Naive thymus-derived CD8-positive, alpha-beta T cell (primary cell): Measurements from ENCODE around the gene GNG7. TPM values are rescaled to one million over a fixed set of nuclear protein-coding genes. Genes with fewer than 3 reads are reported as not detected.
"Not testable (repeated sequence)": the region's sequence is repeated elsewhere in the genome, so short reads cannot be mapped to it uniquely, and the experiment has no call there.

Source experiments
- ATAC-seq, 2 donors: fragments of 150-1000 bp; cut with Tn5 transposase in 1 of 2; sonication (Bioruptor Pico), chemical (Tn5 transposase) in 1 of 2; 1 replicate in 1 of 2; 2 replicates in 1 of 2; pipeline ENCODE4 v1.10.0; 2021; ENCODE audit warnings: mild to moderate bottlenecking in 2 of 2, moderate library complexity in 2 of 2
- POLR2A ChIA-PET: fragments of 350-600 bp; sonication (Branson Sonifier 250); formaldehyde crosslinking; loops from one replicate; lab custom pipeline; 2021; ENCODE audit warnings: antibody characterized with exemption; lab: Charles Lee
- DNase-seq, 10 donors: peaks; one replicate each; pipeline versions ENCODE4 v3.0.0 to v3.0.0-alpha.2; 2020 to 2022
- H3K27ac Mint-ChIP-seq, 10 donors: one replicate each; pipeline ENCODE4 v1.8.0; 2020 to 2022; ENCODE audit warnings: mild to moderate bottlenecking in 10 of 10, mixed read lengths in 10 of 10, moderate library complexity in 4 of 10, inconsistent platforms in 1 of 10
- H3K27me3 Mint-ChIP-seq, 5 donors: one replicate each; pipeline ENCODE4 v1.8.0; 2021 to 2022; ENCODE audit warnings: mixed read lengths in 5 of 5
- H3K36me3 Mint-ChIP-seq, 3 donors: one replicate each; pipeline ENCODE4 v1.8.0; 2020 to 2022; ENCODE audit warnings: mixed read lengths in 3 of 3, mild to moderate bottlenecking in 2 of 3, inconsistent platforms in 1 of 3
- H3K4me1 Mint-ChIP-seq, 4 donors: one replicate each; pipeline ENCODE4 v1.8.0; 2021 to 2022; ENCODE audit warnings: mixed read lengths in 4 of 4
- H3K4me3 Mint-ChIP-seq, 10 donors: one replicate each; pipeline ENCODE4 v1.8.0; 2020 to 2022; ENCODE audit warnings: mild to moderate bottlenecking in 10 of 10, mixed read lengths in 10 of 10, moderate library complexity in 6 of 10, inconsistent platforms in 1 of 10
- H3K9me3 Mint-ChIP-seq, 9 donors: one replicate each; pipeline ENCODE4 v1.8.0; 2020 to 2022; ENCODE audit warnings: mixed read lengths in 9 of 9, mild to moderate bottlenecking in 3 of 9, inconsistent platforms in 1 of 9, moderate library complexity in 1 of 9
- polyA plus RNA-seq, 3 donors: library from polyadenylated mRNA; unstranded; fragments of 300-500 nt; fragmentation: Illumina TruSeq; gene quantifications; one replicate each; pipeline ENCODE4 v1.2.3, GENCODE V29; 2021
- total RNA-seq, 8 experiments: library from RNA in 2 of 8; stranded (reverse) in 2 of 8; gene quantifications; one replicate each; pipeline ENCODE4 v1.2.3 and lab custom pipeline; 2021 to 2026

GNG7 gene
- total and polyA plus RNA-seq, 5 experiments from 2014 or later: 1.8 to 8.5 (median 4.2) TPM

DNA sequence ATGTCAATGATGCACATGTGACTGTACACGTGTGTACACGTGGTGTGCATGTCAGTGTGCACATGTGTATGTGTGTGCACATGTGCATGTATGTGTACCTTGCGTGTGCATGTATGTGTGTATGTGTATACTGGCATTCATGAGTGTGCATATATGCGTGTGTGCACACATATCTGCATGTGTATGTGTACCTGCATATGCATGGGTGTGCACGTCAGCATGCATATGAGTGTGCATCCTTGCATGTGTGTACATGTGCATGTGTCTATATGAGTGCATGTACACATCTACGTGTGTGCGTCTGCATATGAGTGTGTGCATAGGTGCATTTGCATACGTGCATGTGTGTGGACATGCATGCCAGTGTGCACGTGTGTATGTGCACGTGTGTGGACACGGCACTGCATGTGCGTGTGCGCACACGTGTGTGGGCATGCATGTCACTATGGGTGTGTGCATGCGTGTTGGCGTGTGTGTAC lies 178.1 kb downstream of the GNG7 start:
- peaks cover 0 to 1% (median 0%) of the 10 kb centered on the region in 4 donors for H3K4me1 Mint-ChIP-seq
- ATAC-seq: no peak
- POLR2A ChIA-PET: no interaction called here
- no peaks in the 10 kb centered on the region for H3K27me3 Mint-ChIP-seq
- no peak overlapping the region for H3K27ac Mint-ChIP-seq
- no peak for DNase-seq
- H3K36me3 Mint-ChIP-seq: no peaks in the 10 kb centered on the region
- no peaks in the 10 kb centered on the region for H3K9me3 Mint-ChIP-seq
- H3K4me3 Mint-ChIP-seq: no peak overlapping the region

DNA sequence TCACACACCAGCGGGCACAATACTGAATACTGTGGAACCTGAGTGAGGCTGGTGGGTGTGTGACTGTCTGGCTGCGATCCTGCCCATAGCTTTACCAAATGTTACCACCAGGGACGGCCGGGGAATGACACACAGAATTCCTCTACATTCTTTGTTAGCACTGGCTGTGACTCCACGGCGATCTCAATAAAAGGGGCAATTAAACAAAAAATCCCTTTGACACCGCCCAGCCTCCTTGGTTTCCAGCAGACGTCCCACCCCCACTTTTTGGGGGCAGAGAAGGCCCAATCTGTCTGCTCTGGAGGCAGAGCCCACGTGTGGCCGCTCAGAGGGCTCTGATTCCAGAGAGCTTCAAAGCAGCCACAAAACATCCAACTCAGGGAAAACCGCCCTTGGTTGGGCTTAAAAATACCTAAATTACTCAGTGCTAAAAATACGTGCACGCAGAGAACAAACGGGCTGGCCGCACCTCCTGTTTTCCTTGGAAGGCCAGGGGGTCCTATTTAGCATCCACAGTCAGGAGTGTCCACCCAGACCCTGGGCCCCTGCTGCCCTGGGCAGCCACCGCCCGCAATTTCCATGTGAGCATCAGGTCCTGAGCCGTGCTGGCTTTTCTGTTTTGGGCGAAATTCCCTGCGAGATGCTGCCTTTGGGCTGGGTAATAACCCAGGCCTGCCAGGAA lies 178.7 kb downstream of the GNG7 start:
- no peaks in the 10 kb centered on the region for H3K9me3 Mint-ChIP-seq
- POLR2A ChIA-PET: interaction anchor here (1.3 kb wide), 1 partner anchor 48 kb away, joined by 6 read pairs; the partner anchor contains the start of gene GADD45B
- no peaks in the 10 kb centered on the region for H3K27me3 Mint-ChIP-seq
- H3K36me3 Mint-ChIP-seq: no peaks in the 10 kb centered on the region
- H3K4me3 Mint-ChIP-seq: no peak overlapping the region
- ATAC-seq (no peak), DNase-seq (no peak)
- peaks cover 0 to 1% (median 0%) of the 10 kb centered on the region in 4 donors for H3K4me1 Mint-ChIP-seq
- peak overlapping the region in 1 of 10 donors; percentile 7 for H3K27ac Mint-ChIP-seq

DNA sequence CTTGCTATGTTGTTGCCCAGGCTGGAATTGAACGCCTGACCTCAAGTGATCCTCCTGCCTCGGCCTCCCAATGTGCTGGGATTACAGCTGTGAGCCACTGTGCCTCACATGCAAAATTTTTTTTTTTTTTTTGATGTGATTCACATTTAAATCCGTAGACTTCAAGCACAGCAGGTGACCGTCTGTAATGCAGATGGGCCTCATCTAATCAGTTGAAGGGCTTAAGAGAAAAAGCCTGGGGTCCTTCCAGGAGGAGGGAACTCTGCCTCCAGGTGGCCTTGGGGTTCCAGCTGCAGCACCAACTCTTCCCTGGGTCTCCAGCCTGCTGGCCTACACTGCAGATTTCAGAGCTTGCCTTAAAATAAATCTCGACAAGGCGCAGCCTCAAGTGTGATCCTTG lies 183.0 kb downstream of the GNG7 start:
- H3K4me3 Mint-ChIP-seq: no peak overlapping the region
- H3K36me3 Mint-ChIP-seq: peaks cover 0 to 1% (median 0%) of the 10 kb centered on the region in 3 donors
- ATAC-seq: no peak
- H3K4me1 Mint-ChIP-seq: peaks cover 0 to 11% (median 6%) of the 10 kb centered on the region in 4 donors
- POLR2A ChIA-PET: interaction anchor here (0.7 to 5.2 kb wide), 2 partner anchors 42 to 236 kb away, joined by 4 to 36 read pairs; partner anchors contain the start of gene GADD45B
- H3K27me3 Mint-ChIP-seq: peaks cover 0 to 1% (median 0%) of the 10 kb centered on the region in 5 donors
- no peaks in the 10 kb centered on the region for H3K9me3 Mint-ChIP-seq
- H3K27ac Mint-ChIP-seq: no peak overlapping the region
- DNase-seq: no peak

DNA sequence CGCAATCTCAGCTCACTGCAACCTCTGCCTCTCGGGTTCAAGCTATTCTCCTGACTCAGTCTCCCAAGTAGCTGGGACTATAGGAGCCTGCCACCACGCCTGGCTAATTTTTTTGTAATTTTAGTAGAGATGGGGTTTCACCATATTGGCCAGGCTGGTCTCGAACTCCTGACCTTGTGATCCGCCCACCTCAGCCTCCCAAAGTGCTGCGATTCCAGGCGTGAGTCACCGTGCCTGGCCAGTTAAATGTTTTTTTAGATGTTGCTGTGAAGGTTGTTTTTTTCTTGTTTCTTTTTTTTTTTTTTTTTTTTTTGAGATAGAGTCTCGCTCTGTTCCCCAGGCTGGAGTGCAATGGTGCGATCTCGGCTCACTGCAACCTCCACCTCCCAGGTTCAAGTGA lies 183.6 kb downstream of the GNG7 start:
- H3K9me3 Mint-ChIP-seq, DNase-seq, ATAC-seq, H3K36me3 Mint-ChIP-seq, H3K4me1 Mint-ChIP-seq, H3K27me3 Mint-ChIP-seq: not testable (repeated sequence)
- POLR2A ChIA-PET: interaction anchor here (1.2 to 5.2 kb wide), 4 partner anchors 10 to 43 kb away, joined by 3 to 36 read pairs (median 7); partner anchors contain the start of gene GADD45B
- Mint-ChIP-seq H3K4me3 (peak overlapping the region in 2 of 10 donors; percentile 43 to 63), H3K27ac (peak overlapping the region in 1 of 10 donors; percentile 16)

DNA sequence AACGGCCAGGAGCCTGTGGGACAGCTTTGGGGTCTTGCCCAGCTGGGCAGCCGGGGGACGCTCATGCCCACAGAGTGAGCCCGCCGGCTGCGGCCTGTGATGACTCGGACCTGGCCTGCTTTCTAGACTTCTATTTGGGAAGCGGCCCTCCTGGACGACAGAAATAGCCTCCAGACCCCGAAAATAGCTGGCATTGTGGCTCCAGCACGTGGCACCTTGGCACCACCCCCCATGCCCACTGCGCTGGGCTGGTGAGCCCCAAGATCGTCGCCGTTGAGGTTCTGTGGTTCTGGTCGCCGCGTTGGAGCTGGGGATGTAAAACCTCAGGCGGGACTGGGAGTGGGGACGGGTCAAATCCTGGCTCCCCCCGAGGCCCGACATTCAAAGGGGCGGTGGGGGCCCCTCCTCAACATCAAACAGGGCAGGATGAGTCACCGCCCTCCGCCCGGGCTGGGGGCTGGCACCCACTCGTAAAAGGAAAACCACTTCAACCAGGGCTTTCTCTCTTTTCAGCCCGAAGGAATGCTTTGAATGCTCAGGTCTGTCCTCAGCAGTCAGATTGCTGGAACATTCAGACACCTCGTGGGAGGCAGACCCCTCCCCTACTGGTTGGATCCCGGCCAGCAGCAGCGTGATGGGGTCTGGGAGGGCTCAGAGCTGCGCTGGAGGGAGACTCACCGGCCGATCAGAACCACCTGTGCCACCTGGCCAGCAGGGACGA lies 184.5 kb downstream of the GNG7 start:
- Mint-ChIP-seq H3K4me3 (peak overlapping the region in 7 of 10 donors; percentile 29 to 66 (median 50)), H3K36me3 (peaks cover 0 to 5% (median 0%) of the 10 kb centered on the region in 3 donors), H3K27me3 (peaks cover 0 to 1% (median 0%) of the 10 kb centered on the region in 5 donors), H3K9me3 (no peaks in the 10 kb centered on the region), H3K27ac (peak overlapping the region in 5 of 10 donors; percentile 34 to 73 (median 44)), H3K4me1 (peaks cover 0 to 9% (median 6%) of the 10 kb centered on the region in 4 donors)
- POLR2A ChIA-PET: interaction anchor here (0.6 to 5.2 kb wide), 6 partner anchors 11 to 44 kb away, joined by 3 to 36 read pairs (median 5); partner anchors contain the start of gene GADD45B
- DNase-seq (peak in 5 of 10 donors; percentile 8 to 76 (median 26)), ATAC-seq (peak; percentile 79 to 88)

DNA sequence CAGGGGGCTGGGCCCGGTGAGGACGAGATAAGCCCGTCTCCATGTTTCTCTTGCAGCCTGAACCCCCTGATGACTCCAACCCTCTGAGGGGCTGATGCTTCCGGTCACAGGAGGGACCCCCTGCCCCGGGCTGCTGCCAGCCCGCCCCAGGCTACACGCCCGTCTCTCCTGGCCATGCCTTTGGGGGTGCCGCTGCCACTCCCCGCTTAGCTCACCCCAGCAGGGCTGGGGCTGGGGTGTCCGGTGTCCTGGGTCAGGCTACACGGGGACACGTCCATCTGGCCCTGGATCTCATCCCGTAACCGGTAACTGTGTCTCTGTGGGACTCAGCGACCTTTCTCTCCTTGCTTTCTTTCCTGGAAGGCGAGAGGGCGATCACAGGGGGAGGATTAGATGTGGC lies 185.8 kb downstream of the GNG7 start:
- POLR2A ChIA-PET: interaction anchor here (5.2 kb wide), 1 partner anchor 40 kb away, joined by 36 read pairs; the partner anchor contains the start of gene GADD45B
- Mint-ChIP-seq H3K27ac (no peak overlapping the region), H3K27me3 (peaks cover 0 to 1% (median 0%) of the 10 kb centered on the region in 5 donors), H3K9me3 (no peaks in the 10 kb centered on the region), H3K4me3 (no peak overlapping the region), H3K36me3 (peaks cover 0 to 5% (median 0%) of the 10 kb centered on the region in 3 donors), H3K4me1 (peaks cover 0 to 9% (median 6%) of the 10 kb centered on the region in 4 donors)
- no peak for ATAC-seq
- DNase-seq: no peak

DNA sequence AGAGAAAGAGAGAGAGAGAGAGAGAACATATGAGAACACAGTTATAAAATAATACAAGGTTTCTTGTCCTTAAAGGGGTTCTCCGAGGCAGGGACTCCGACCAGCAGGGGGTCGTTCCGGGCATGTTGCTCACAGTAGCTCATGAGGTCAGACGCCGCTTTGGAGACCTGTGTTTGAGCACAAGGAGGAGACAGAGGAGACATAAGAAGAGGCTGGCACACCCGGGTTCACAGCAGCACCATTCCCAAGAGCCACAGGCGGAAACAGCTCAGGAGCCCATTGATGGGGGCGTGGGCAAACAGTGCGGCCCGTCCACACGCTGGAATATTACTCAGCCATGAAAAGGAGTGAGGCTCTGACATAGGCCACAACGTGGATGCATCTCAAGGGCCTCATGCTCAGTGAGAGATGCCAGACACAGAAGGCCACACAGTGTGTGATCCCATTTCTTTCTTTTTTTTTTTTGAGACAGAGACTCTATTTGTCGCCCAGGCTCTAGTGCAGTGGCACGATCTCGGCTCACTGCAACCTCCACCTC lies 187.4 kb downstream of the GNG7 start:
- Mint-ChIP-seq H3K4me3 (no peak overlapping the region), H3K27ac (peak overlapping the region in 2 of 10 donors; percentile 9 to 48), H3K4me1 (peaks cover 0 to 9% (median 6%) of the 10 kb centered on the region in 4 donors), H3K9me3 (no peaks in the 10 kb centered on the region), H3K36me3 (peaks cover 0 to 5% (median 0%) of the 10 kb centered on the region in 3 donors), H3K27me3 (peaks cover 0 to 1% (median 0%) of the 10 kb centered on the region in 5 donors)
- DNase-seq (no peak), ATAC-seq (no peak)
- POLR2A ChIA-PET: interaction anchor here (0.7 to 5.2 kb wide), 3 partner anchors 14 to 38 kb away, joined by 3 to 36 read pairs (median 3); partner anchors contain the start of gene GADD45B

DNA sequence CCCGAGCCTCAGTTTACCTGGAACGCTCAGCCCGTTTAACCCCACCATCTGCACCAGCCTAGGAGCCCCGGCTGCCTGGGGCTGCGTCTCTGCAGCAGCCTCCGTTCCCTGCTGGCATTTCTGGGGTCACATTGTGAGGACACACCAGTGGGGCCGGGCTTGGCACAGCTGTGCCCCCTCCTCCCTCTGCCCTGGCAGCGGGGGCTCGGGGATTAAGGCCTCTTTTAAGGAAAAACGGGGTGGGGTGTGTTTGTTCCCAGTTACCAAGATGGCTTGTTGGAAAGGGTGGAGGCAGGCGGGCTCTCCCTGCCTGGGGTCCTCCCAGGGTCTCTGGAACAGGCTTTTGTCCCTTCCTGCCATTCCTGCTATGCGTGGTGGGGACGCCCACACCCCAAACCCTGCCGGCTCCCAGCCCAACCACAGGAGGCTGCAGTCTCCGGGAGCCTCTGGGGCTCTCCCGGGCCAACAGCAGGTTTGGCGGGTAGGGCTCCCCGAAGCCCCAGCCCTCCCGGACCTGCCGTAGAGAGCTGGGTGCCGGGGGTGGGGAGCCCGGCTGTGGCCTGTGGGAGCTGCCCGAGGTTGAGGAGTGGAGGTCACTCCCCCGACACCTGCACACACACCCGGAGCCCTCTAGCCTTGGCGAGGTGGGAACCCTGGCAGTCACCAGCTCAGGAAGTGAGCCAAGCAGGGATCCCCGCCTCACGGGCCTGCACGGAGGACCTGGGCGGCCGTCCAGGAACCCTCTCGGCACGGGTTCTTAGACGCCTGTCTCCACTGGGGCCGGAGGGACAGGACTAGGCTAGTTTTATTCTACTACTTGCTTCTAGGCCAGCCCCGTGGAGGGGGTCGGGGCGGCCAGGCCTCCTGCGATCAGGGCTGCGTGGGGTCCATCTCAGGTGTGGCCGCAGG lies 189.7 kb downstream of the GNG7 start:
- Mint-ChIP-seq H3K27ac (no peak overlapping the region), H3K4me3 (no peak overlapping the region), H3K4me1 (peaks cover 4 to 6% (median 4%) of the 10 kb centered on the region in 4 donors), H3K9me3 (no peaks in the 10 kb centered on the region), H3K27me3 (peaks cover 0 to 1% (median 0%) of the 10 kb centered on the region in 5 donors), H3K36me3 (peaks cover 0 to 5% (median 0%) of the 10 kb centered on the region in 3 donors)
- no peak for ATAC-seq
- no peak for DNase-seq
- POLR2A ChIA-PET: interaction anchor here (1.0 to 1.4 kb wide), 2 partner anchors 17 to 36 kb away, joined by 3 to 4 read pairs; no protein-coding TSS in a partner anchor

DNA sequence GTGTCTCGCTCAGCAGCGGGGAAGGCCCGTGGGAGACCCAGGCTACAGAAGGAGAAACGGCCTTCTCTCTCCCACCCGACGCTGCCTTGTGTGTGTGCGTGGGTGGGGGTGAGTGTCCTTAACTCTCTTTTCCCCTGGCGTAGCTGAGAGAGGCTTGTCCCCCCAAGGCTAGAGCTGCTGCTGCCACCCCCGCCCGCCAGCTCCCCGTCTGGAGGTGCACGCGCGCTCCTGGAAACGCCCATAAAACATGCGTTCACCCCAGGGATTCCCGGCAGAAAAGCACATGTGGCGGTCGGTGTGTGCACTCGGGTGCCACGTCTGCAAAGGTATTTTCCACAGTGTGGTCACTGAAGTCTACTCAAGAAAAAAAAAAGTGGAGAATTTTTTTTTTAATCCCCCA lies 190.5 kb downstream of the GNG7 start:
- Mint-ChIP-seq H3K27me3 (peaks cover 0 to 3% (median 0%) of the 10 kb centered on the region in 5 donors), H3K27ac (no peak overlapping the region), H3K9me3 (no peaks in the 10 kb centered on the region), H3K4me1 (peaks cover 4 to 14% (median 9%) of the 10 kb centered on the region in 4 donors), H3K36me3 (peaks cover 0 to 5% (median 0%) of the 10 kb centered on the region in 3 donors), H3K4me3 (no peak overlapping the region)
- POLR2A ChIA-PET: interaction anchor here (0.5 to 1.4 kb wide), 3 partner anchors 9 to 36 kb away, joined by 3 to 5 read pairs (median 4); no protein-coding TSS in a partner anchor
- no peak for DNase-seq
- ATAC-seq: no peak

DNA sequence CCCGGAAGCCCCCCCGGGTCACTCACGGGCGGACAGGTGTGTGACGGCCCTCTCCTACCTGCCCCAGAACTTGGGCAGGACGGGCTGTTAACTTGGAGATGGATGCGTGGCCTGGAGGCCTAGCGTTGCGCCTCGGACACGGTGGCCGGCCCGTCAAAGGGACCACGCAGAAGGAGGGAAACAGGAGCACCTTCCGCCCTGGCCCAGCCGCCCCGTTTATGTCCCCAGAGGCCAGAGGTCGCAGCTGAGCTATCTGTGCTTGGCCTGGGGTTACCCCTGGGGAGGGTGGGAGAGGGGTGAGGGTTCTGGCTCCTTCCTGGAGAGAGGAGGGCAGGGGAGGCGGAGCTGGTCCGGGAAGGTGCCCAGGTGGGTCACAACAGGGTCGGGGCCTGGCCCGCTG lies 190.9 kb downstream of the GNG7 start:
- DNase-seq (no peak), ATAC-seq (no peak)
- POLR2A ChIA-PET: interaction anchor here (0.5 to 2.4 kb wide), 4 partner anchors 9 to 35 kb away, joined by 3 to 15 read pairs (median 4); partner anchors contain the start of gene GADD45B
- Mint-ChIP-seq H3K4me3 (no peak overlapping the region), H3K36me3 (peaks cover 0 to 5% (median 0%) of the 10 kb centered on the region in 3 donors), H3K27ac (no peak overlapping the region), H3K9me3 (no peaks in the 10 kb centered on the region), H3K27me3 (peaks cover 0 to 3% (median 0%) of the 10 kb centered on the region in 5 donors), H3K4me1 (peaks cover 4 to 15% (median 10%) of the 10 kb centered on the region in 4 donors)

DNA sequence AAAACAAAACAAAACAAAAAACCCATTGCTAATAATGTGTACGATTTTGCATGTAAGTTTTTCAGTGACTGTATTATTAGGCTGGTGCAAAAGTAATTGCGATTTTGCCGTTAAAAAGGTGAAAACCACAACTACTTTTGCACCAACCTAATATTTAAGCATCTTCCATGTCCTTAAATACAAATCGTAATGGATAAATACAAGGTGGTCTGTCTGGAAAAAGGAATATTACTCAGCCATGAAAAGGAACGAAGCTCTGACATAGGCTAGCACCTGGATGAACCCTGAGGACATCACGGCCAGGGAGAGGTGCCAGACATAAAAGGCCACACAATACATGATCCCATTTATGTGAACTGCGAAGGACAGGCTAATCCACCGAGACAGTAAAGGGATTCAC lies 193.4 kb downstream of the GNG7 start:
- POLR2A ChIA-PET: no interaction called here
- Mint-ChIP-seq H3K4me1 (peaks cover 1 to 23% (median 17%) of the 10 kb centered on the region in 4 donors), H3K9me3 (no peaks in the 10 kb centered on the region)

More for the DNA sequence above, 193.4 kb downstream of the GNG7 start:
- DNase-seq (no peak), ATAC-seq (no peak)
- Mint-ChIP-seq H3K36me3 (peaks cover 0 to 3% (median 0%) of the 10 kb centered on the region in 3 donors), H3K27me3 (peaks cover 0 to 2% (median 0%) of the 10 kb centered on the region in 5 donors), H3K27ac (peak overlapping the region in 1 of 10 donors; percentile 29), H3K4me3 (no peak overlapping the region)
